ENCODE data around the gene SRSF12.

Gene SRSF12

DNA sequence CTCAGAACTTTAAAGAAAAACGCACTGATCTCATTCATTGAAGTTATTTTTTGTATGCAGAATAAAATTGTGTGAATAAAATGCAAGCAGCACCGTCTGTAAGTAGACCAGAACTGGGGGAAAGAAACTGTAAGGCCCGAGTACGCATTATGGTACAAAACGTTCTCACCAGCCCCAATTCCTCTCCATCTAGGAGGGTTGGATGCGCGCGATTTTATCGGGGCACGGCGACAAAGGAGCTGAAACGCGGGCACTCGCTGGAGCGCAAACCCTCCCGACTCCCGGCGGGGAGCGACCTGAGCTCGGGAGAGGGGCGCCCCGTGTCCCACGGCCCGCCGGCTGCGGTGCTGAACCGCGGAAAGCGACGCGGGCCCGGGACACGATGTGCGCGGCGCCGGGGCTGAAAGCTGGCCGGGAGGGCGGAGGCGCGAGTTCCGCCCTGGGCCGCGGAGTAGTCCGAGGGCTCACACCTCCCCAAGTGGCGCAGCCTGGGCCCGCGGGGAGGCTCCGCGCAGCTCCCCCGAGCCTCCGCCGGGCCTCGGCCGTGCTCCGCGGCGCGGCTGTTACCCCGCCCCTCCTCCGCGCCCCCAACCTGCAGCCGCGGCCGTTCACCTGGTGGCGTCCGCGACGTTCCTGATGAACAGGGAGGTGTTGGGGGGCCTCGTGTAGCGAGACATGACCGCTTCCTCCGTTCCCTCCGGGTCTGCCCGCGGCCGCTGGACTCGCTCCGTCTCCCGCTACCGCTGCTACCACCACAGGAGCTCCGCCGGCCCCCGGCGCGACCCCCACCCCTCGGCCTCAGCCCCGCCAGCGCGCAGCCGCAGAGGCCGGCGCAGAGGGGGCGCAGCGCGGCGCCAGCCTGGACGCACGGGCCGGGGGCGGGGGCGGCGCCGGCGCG lies at the start of gene SRSF12:
Gene SRSF12, minus strand, starts transcription at position 861 of the 898 bp plus-strand sequence. Its CDS starts 184 bp downstream, at position 677.
- DNase-seq (ENCODE audit: low read depth), result peak; percentile 12

DNA sequence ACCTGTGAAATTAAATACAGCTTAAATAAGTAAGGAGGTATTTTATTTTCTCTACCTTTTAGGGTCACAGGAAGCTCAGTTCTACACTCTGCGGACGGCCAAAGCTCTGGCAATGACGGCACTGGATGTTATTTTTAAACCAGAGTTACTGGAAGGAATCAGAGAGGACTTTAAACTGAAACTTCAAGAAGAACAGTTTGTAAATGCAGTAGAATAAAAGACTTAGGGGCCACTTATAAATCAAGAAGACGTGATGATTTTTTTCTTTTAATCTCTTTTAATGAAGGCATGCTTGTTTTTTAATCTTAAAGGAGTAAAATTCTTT lies 44.1 kb upstream of the SRSF12 start:
- DNase-seq (ENCODE audit: low read depth), result no peak

DNA sequence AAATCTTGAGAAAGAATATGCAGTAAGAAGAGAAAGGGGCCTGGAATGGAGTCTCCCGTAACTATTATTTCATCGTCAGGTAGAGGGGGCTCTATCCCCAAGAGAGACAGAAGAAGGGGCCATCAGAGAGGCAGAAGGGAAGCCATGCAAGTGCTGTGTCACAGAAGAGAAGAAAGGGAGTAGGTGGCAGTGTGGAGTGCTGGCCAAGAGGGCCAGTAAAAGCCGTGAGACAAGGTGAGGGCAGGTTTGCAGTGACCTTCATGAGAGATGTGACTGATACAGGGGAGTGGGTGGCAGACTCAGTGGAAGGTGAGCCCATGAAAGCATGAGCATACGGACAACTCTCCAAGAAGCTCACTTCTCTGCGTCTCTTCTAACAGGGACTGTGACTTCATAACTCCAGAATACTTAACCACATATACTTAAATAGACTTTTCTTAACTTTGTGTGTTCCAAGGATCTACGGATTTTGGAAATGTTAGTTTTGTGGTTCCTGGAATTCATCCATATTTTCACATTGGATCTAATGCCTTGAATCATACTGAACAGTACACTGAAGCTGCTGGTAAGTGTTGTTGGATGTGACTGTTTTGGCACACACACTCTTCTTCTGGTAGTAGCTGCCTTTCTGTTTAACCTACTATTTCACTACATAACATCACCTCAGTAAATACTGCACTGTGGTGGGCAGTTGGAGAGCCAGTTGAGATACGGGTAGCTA lies 43.6 kb upstream of the SRSF12 start:
- DNase-seq (ENCODE audit: low read depth), result no peak

DNA sequence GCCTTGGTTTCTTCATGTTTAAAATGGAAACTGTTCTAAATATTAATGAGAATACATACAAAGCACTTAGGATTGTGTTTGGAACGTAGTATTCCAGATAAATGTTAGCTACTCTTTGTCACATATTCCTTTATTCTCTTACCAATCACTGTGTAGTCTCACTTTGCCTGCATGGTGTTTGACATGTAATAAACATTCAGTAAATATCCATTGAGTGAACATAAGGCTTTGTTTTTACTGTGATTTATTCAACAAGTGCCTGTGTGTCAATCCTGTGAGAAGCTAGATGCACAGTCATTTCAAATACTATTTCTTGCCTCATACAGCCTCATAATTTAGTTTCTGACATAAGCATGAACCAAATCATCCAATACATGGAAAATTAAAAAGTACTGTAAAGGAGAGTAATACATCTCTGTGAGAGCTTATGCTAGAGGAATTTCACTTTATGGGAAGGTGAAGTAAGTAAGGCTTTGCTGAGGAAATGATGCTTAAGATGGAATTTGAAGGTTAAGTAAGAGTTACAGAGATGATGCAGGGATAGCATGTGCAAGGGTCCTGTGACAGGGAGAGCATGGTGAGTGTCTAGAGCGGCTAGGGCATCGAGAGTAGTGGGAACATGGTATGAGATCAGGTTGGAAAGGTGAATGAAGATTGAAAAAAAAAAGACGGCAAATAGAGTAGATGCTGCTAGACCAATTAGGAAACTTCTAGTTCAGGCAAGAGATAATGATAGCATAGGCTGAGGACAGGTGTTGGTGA lies 42.6 kb upstream of the SRSF12 start:
- no peak for DNase-seq (ENCODE audit: low read depth)

DNA sequence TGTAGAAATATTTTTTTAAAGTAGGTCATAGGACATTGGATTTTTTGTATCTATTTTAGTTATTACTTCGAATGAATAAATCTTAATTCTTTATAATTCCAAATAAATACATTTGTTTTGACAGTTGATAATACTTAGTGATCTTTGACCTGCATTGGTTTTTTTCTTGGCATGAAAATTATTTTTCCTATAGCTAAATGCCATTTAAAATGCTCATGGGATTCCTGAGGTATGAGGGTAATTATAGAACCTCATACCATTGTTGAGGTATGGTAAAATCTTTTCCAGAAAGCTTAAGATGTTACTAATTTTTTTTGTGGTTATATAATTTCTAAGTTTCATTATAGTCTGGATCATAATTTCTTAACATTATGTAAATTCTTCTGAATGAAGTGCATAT lies 36.3 kb upstream of the SRSF12 start:
- no peak for DNase-seq (ENCODE audit: low read depth)

DNA sequence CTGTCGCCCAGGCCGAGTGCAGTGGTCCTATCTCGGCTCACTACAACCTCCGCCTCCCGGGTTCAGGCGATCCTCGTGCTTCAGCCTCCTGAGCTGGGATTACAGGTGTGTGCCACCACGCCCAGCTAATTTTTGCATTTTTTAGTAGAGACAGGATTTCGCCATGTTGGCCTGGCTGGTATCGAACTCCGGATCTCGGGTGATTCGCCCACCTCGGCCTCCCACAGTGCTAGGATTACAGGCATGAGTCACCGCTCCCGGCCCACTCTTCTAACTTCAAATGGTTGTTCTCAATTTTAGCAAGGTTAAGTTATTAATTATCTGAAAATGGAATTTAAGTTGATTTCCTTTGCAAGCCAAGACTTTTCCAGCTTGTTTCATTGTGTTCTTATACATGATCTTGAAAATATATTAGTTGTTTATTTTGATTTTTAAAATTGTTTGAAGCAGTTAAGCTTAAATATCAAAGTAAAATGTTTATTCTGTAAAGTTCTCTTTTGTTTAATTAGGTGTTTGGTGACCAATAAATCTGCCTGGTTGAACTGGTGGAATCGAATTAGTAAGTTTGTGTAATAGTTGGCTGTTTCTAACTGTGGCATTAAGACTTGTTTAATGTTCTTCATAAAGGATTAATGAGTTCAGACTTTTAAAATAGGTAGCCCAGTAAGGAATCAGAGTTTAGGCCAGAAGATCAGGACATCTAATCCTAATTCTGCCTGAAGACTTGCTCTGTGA lies 30.3 kb upstream of the SRSF12 start:
- peak; percentile 30 for DNase-seq (ENCODE audit: low read depth)

DNA sequence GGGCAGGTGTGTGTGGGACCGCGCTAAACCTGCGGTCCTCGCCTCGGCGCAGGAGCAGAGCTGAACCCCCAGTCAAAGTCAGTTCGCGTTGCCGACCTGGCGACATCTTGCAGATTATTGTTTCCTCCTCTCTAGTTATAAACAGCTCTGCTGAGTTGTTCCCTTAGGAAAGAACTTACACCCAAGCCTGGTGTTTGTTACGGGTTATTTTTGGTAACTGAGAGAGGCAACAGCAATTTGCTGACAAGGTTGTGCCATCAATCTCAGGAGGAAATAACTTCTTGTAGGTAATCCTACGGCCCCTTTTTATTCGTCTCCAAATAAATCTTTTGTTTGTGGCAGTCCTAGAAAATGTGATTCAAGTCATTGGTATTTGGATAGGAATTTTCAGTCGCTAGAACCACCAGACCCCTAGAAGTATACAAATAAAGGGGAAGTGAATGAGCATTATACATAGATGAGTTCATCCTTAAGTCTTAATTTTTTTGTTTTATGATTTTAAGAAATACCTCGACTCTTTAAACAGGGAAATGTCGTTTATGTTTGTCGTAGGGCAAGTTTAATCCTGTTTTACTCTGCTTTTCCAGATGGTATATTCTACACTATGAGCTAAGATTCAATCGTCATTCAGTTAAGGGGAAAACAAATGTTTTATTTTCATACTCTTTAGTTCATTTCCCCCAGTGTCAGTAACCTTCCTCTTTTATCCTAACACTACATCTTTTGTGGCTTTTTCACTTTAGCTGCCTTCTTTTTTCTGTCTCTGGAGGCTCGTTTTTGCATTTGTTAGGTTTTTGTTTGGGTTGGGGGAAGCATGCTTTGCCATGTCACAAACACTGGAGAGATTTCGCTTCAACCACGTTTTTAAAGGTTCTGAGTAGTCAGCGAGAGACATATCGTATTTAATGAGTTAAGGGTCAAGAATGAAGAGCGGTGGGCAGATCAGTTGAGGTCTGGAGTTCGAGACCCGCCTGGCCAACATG lies 29.1 kb upstream of the SRSF12 start:
- no peak for DNase-seq (ENCODE audit: low read depth)

DNA sequence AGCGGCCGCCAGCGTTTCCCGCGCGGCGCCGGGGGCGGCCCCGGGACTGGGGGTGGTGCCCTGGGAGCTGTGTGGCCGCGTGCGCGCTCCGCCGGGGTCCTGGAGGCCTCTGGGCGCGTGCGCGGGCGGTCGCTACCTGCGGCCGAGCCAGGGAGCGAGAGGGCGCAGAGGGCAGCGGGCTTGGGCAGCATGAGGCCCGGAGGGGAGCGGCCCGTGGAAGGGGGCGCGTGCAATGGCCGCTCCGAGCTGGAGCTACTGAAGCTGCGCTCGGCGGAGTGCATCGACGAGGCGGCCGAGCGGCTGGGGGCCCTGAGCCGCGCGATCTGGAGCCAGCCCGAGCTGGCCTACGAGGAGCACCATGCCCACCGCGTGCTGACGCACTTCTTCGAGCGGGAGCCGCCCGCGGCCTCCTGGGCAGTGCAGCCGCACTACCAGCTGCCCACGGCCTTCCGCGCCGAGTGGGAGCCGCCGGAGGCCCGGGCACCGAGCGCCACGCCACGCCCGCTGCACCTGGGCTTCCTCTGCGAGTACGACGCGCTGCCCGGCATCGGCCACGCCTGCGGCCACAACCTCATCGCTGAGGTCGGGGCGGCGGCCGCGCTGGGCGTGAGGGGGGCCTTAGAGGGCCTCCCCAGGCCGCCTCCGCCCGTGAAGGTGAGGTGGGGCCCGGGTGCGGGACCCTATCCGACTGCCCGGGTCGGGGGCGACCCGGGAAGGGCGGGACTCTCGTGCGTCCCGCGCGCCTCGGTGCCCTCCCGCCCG lies 28.3 kb upstream of the SRSF12 start, which contains the start of gene PM20D2:
Gene PM20D2, plus strand, starts transcription at position 100 of the 762 bp plus-strand sequence. Its CDS starts 90 bp downstream, at position 190.
- DNase-seq (ENCODE audit: low read depth), result peak; percentile 55

DNA sequence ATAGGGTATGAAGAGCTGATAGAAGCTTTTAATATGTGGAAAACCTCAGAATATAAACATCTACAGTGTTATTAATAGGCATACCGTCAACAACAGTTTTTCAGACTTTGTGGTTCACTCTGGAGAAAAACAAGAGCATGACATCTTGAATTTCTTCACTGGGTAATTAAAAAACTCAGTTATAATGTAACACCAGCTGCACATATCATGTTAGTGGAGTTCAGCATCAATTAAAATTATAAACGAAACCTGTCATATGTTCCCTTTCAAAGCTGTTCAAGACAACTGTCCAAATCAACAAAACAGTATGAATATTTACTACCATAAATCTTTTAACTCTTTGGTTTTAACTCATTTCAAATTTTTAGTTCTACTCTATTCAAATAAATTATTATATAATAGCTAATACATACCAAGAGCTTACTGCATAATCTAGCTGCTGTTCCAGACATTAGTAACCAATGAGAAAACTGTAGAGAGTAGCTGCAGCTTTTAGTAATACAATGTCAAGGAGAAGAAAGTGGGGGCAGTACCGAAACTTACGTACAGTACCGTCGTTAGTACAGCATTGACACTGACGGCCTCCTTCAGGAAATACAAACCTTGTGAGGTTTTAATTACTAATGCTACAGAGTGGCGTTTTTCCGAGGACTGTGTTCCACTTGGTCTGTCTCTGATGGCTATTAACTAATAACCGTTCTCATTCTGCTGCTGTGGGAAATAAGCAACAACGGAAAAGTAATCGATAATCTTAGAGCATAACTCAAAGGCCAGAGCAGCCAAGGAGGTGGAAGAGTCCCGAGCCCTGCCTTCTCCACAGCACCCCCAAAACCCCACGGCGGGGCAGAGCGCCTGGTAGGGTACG lies 27.5 kb upstream of the SRSF12 start:
- peak; percentile 18 for DNase-seq (ENCODE audit: low read depth)

DNA sequence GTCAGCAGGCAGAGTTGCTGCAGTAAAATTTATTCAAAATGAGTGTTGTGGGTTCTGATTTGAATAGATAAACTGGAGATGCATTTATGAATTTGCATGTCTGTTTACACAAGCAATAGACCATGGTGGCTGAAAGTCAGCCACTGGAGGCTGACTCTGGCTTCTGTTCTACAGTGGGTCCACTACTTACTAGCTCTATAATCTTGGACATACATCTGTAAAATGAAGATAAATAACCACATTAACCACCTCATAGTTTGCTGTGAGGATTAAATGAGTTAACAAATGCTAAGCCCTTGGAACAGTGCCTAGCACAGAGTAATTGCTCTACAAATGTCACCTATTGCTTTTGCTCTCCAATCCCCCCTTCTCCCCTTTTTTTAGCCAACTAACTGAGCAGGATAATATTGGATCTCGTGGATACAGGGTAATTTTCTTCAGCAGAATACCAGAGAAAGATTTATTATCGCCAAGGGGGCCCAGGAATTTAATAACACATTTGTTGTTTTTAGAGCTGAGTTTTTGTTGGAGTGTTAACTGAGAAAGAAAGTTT lies 26.6 kb upstream of the SRSF12 start:
- DNase-seq (ENCODE audit: low read depth), result no peak

DNA sequence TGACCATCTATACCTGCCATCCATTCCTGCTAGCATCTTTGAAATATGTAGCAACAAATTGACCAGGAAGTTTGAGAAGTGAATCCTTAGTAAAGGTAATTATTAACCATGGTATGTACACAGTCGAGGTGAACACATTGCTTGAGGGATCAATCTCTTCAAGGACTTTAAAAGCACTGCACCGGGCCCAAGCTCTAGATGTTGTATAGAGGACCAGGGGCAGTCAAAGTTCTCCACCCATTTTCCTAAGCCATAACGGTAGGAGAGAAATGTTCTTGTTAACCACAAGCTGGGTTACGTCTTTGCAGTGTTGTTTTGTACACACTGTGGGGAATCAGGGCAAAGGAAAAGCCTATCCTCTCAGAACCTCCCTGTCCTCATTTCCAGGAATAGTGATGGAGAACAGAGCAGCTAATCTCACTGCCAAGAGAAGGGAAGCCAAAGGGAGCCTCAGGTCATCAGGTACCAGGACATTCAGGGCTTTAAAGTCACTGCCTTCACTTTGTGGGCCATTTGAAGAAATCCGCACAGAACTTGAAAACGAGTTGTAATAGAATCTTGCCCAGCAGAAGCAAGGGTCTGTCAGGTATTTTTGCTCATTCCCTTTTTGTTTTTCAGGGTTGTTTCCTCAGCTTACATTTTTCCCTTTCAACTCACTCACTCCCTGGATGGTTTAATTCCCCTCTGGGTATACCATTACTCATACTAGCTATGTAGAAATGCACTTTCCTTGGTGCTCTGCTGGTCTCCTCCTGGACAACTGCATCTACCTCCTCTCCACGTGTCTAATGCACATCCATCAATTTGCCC lies 22.7 kb upstream of the SRSF12 start:
- DNase-seq (ENCODE audit: low read depth), result no peak

DNA sequence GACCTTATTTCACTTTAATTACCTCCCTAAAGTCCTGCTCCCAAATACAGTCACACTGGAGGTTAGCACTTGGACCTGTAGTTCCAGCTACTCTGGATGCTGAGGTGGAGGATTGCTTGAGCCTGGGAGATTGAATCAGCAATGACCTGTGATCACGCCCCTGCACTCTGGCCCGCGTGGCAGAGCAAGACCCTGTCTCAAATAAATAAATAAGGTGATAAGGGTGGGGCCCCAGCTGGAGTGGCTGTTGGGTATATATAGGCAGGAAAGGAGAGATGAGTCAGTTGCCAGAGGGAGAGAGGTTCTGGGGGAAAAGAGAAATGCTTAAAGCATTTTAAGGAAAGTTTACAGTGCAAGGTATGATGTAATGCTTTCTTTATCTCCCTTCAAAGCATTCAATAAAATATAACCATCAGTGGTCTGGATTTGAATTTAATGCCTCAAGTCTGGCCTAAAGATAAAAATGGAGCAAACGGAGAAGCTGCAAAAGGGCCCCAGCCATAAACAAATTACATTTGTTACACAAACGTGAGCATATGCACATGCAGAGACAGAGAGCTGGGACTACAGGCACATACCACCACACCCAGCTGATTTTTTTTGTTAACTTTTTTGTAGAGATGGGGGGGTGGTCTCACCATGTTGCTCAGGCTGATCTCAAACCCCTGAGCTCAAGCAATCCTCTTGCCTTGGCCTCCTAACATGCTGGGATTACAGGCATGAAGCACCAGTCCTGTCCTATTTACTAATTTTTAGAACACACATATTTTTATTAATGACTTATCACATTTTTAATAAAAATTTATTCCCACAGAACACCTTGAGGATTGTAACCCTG lies 21.9 kb upstream of the SRSF12 start:
- no peak for DNase-seq (ENCODE audit: low read depth)

DNA sequence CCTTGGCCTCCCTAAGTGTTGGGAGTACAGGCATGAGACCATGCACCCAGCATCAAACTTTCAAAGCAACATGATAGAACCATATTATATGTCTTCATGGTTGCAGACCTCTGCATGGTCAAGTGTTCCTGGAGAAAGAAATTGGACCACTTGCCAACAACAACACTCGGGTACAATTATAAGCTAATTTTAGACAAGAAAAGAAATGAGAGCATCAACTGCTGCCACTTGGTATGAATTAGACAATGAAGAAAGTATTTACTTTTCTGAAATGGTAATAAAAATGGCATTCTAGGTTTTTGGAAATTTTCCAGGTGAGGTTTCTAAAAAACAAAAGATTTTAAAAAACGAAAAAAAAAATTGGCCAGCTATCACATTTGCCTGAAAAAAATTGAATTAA lies 20.3 kb upstream of the SRSF12 start:
- DNase-seq (ENCODE audit: low read depth), result no peak

DNA sequence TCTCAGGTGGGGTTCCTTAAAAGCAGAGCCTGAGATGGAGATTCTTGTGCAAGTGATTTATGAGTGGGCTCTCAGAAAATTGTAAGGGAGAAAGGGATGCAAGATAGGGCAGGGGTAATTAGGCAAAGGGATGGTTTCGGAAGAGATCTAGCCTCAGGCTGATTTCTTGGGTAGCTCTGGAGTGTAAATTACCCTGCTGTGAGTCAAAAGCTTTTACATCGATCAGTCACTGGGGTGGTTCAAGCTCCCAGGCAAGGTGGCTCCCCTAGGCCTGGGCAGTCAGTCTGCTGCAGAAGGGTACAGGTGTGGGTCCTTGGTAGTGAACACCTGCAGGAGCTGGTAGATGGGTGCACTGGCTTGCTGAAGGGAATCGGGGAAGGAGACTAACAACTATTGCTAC lies 16.9 kb upstream of the SRSF12 start:
- no peak for DNase-seq (ENCODE audit: low read depth)

DNA sequence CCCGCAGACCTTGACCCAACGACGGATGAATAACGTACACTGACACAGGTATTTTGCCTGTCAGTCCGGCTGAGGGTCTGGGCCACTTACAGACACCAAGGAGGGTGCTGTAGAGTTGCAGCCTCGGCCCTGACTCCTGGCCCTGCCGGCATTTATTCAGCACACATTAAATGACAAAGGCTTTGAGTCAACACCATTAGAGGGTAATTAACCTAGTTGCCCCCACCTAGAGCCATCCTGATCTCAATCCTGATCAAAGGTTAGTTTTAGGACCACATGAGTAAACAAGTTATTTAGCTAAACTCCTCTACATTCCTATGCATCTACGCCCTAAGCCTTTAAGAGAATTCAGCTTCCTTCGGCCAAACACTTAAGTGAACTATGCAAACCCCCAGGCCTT lies 16.1 kb upstream of the SRSF12 start:
- no peak for DNase-seq (ENCODE audit: low read depth)

DNA sequence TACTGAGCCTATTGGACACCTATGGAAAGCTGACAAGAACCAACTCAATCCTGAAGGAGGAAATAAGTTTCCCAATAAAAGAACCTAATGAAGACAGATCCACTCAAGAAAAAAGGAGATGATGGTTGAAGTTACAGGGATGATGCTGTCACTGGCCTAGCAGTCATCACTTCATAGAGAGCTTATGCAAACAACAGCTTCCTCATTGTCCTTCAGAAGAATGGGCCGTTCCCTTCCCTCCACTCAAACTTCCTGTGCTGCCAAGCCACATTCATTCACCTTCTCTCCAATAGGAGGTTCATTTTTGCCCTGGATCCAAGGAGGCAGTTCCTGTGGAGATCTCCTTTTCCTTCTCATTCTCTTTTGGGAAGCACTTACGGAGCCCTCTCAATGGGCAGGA lies 14.2 kb upstream of the SRSF12 start:
- DNase-seq (ENCODE audit: low read depth), result no peak

DNA sequence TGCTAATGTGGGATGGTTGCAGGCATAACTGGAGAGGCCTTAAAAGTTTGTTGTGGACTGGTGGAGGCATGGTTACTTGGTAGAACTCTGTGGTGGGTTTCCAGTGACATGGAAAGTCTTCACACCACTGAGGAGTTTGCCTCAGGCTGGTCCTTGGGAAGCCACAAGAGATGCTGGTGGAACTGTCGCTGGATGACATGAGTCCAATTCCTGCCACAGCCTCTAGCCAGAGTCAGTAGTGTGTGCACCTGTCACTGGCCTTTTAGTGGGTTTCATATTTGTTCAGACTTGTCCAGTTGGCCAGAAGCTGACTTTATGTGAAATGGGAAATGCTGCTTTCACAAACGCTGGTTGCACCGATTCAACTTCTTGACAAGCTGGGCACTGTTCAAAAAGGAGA lies 13.7 kb upstream of the SRSF12 start:
- no peak for DNase-seq (ENCODE audit: low read depth)
